Measurements from ENCODE around the gene TSPAN4. TPM values are rescaled to one million over a fixed set of nuclear protein-coding genes. Genes with fewer than 3 reads are reported as not detected.

Gene TSPAN4
- total and polyA plus RNA-seq, 10 of the 15 experiments (the other 5 are each of a cell fraction or from before 2014, with no cell fraction given), result 0.37 to 14.0 (median 8.5) TPM; not detected in 1

DNA sequence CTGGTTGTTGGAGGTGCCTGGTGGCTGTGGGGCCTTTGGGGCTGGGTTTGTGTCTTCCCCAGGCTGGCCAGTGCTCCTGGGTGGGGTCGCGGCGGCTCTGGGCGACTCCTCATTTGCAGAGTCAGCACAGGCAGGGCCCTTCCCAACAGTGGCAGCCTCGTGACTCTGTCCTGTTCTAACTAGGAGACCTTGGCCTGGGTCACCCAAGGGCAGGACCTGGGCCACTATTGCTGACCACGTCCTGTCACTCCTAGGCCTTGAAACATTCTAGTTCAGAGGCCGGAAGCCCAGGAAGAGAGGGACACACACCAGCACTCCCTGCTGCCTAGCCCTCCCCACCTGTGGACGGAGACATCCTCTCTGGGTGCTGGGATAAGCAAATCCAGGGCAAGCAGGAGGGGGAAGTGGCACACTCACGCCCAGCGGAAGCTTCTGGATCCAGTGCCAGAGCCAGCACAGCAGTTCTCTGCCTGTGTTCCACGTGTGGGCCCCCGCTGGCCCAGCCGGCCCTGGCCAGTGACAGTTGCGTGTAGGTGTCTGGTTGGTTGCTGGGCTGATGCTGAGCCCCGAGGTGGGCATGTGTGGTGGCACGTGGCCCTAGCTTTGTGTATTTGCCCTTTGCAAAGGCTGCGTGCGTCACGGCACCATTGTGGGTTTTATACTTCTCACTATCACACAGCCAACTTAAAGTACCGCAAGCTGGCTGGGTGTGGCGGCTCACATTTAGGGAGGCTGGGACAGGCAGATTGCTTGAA is 72.3 kb downstream of the TSPAN4 start (continued):
- TF ChIP-seq, protein P1, sequence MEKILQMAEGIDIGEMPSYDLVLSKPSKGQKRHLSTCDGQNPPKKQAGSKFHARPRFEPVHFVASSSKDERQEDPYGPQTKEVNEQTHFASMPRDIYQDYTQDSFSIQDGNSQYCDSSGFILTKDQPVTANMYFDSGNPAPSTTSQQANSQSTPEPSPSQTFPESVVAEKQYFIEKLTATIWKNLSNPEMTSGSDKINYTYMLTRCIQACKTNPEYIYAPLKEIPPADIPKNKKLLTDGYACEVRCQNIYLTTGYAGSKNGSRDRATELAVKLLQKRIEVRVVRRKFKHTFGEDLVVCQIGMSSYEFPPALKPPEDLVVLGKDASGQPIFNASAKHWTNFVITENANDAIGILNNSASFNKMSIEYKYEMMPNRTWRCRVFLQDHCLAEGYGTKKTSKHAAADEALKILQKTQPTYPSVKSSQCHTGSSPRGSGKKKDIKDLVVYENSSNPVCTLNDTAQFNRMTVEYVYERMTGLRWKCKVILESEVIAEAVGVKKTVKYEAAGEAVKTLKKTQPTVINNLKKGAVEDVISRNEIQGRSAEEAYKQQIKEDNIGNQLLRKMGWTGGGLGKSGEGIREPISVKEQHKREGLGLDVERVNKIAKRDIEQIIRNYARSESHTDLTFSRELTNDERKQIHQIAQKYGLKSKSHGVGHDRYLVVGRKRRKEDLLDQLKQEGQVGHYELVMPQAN (conservative IDR thresholded peaks at IDR 0.05), result no peak
- TF ChIP-seq ZNF24 (IDR thresholded peaks at IDR 0.05) (no peak), HCFC1 (IDR thresholded peaks at IDR 0.05; ENCODE audit: low read length) (no peak), ZNF217 (IDR thresholded peaks at IDR 0.05) (no peak)
- TF ChIP-seq, protein P2, sequence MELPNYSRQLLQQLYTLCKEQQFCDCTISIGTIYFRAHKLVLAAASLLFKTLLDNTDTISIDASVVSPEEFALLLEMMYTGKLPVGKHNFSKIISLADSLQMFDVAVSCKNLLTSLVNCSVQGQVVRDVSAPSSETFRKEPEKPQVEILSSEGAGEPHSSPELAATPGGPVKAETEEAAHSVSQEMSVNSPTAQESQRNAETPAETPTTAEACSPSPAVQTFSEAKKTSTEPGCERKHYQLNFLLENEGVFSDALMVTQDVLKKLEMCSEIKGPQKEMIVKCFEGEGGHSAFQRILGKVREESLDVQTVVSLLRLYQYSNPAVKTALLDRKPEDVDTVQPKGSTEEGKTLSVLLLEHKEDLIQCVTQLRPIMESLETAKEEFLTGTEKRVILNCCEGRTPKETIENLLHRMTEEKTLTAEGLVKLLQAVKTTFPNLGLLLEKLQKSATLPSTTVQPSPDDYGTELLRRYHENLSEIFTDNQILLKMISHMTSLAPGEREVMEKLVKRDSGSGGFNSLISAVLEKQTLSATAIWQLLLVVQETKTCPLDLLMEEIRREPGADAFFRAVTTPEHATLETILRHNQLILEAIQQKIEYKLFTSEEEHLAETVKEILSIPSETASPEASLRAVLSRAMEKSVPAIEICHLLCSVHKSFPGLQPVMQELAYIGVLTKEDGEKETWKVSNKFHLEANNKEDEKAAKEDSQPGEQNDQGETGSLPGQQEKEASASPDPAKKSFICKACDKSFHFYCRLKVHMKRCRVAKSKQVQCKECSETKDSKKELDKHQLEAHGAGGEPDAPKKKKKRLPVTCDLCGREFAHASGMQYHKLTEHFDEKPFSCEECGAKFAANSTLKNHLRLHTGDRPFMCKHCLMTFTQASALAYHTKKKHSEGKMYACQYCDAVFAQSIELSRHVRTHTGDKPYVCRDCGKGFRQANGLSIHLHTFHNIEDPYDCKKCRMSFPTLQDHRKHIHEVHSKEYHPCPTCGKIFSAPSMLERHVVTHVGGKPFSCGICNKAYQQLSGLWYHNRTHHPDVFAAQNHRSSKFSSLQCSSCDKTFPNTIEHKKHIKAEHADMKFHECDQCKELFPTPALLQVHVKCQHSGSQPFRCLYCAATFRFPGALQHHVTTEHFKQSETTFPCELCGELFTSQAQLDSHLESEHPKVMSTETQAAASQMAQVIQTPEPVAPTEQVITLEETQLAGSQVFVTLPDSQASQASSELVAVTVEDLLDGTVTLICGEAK (IDR thresholded peaks at IDR 0.05; ENCODE audit: borderline replicate concordance), result no peak

Small RNA genes lying within 50 kb of the gene (small RNA-seq; reads per million reads assigned to genes)
- not detected for gene SNORA52

Other genes with a start within 250 kb of the TSPAN4 start
Only the 7 nearest of the 21 such genes appear.
- gene SLC25A22, start 44.6 kb upstream of the TSPAN4 start, total RNA-seq (2014; rRNA removed), result 7.5 and 8.3 TPM in 2 replicates
- 3.6 and 3.9 TPM in 2 replicates for gene SLC25A22, start 44.6 kb upstream of the TSPAN4 start, total RNA-seq (2014; rRNA removed; fragmentation: Illumina TruSeq; extraction: Trizol)
- 22.8 and 27.0 TPM in 2 replicates for gene SLC25A22, start 44.6 kb upstream of the TSPAN4 start, total RNA-seq (2021)
- gene SLC25A22, start 44.6 kb upstream of the TSPAN4 start, polyA plus RNA-seq (2011; rRNA removed), result 2.9 and 8.0 TPM in 2 replicates
- 0.68 and 3.3 TPM in 2 replicates for gene SLC25A22, start 44.6 kb upstream of the TSPAN4 start, polyA plus RNA-seq (2014; fragmentation: Illumina TruSeq; extraction: Trizol)
- under 1 TPM; 0.27 to 0.46 TPM for gene SLC25A22, start 44.6 kb upstream of the TSPAN4 start, polyA plus RNA-seq (2014; fragmentation: Nextera tagmentation; extraction: Ambion mirVana)
- gene SLC25A22, start 44.6 kb upstream of the TSPAN4 start, polyA plus RNA-seq (2014; rRNA removed), result 14.8 and 21.1 TPM in 2 replicates
- 10 to 100 TPM; 14.4 to 18.4 TPM for gene SLC25A22, start 44.6 kb upstream of the TSPAN4 start, polyA plus RNA-seq (2016; fragmentation: Nextera tagmentation; extraction: Ambion mirVana)
- gene PIDD1, start 37.6 kb upstream of the TSPAN4 start, total RNA-seq (2014; rRNA removed), result 15.6 and 19.1 TPM in 2 replicates
- 3.8 and 4.0 TPM in 2 replicates for gene PIDD1, start 37.6 kb upstream of the TSPAN4 start, total RNA-seq (2014; rRNA removed; fragmentation: Illumina TruSeq; extraction: Trizol)
- 33.7 and 42.0 TPM in 2 replicates for gene PIDD1, start 37.6 kb upstream of the TSPAN4 start, total RNA-seq (2021)
- 2.8 and 8.0 TPM in 2 replicates for gene PIDD1, start 37.6 kb upstream of the TSPAN4 start, polyA plus RNA-seq (2011; rRNA removed)
- 0.54 and 2.1 TPM in 2 replicates for gene PIDD1, start 37.6 kb upstream of the TSPAN4 start, polyA plus RNA-seq (2014; fragmentation: Illumina TruSeq; extraction: Trizol)
- gene PIDD1, start 37.6 kb upstream of the TSPAN4 start, polyA plus RNA-seq (2014; fragmentation: Nextera tagmentation; extraction: Ambion mirVana), result under 1 TPM; 0.11 to 0.84 TPM
- 52.2 and 64.4 TPM in 2 replicates for gene PIDD1, start 37.6 kb upstream of the TSPAN4 start, polyA plus RNA-seq (2014; rRNA removed)
- gene PIDD1, start 37.6 kb upstream of the TSPAN4 start, polyA plus RNA-seq (2016; fragmentation: Nextera tagmentation; extraction: Ambion mirVana), result 10 to 100 TPM; 52.6 to 53.6 TPM
- gene RPLP2, start 32.9 kb upstream of the TSPAN4 start, total RNA-seq (2014; rRNA removed), result 1,170 and 1,176 TPM in 2 replicates
- gene RPLP2, start 32.9 kb upstream of the TSPAN4 start, total RNA-seq (2014; rRNA removed; fragmentation: Illumina TruSeq; extraction: Trizol), result 1,135 and 1,241 TPM in 2 replicates
- 3,558 and 3,573 TPM in 2 replicates for gene RPLP2, start 32.9 kb upstream of the TSPAN4 start, total RNA-seq (2021)
- 443 and 711 TPM in 2 replicates for gene RPLP2, start 32.9 kb upstream of the TSPAN4 start, polyA plus RNA-seq (2011; rRNA removed)
- gene RPLP2, start 32.9 kb upstream of the TSPAN4 start, polyA plus RNA-seq (2014; fragmentation: Illumina TruSeq; extraction: Trizol), result 125 and 488 TPM in 2 replicates
- 1,000 to 10,000 TPM; 1,446 to 3,075 TPM for gene RPLP2, start 32.9 kb upstream of the TSPAN4 start, polyA plus RNA-seq (2014; fragmentation: Nextera tagmentation; extraction: Ambion mirVana)
- gene RPLP2, start 32.9 kb upstream of the TSPAN4 start, polyA plus RNA-seq (2014; rRNA removed), result 1,595 and 1,805 TPM in 2 replicates
- gene RPLP2, start 32.9 kb upstream of the TSPAN4 start, polyA plus RNA-seq (2016; fragmentation: Nextera tagmentation; extraction: Ambion mirVana), result 1,000 to 10,000 TPM; 1,515 to 1,516 TPM
- gene PNPLA2, start 23.9 kb upstream of the TSPAN4 start, total RNA-seq (2014; rRNA removed), result 9.3 and 9.8 TPM in 2 replicates
- 2.5 and 4.2 TPM in 2 replicates for gene PNPLA2, start 23.9 kb upstream of the TSPAN4 start, total RNA-seq (2014; rRNA removed; fragmentation: Illumina TruSeq; extraction: Trizol)
- 33.4 and 34.0 TPM in 2 replicates for gene PNPLA2, start 23.9 kb upstream of the TSPAN4 start, total RNA-seq (2021)
- gene PNPLA2, start 23.9 kb upstream of the TSPAN4 start, polyA plus RNA-seq (2011; rRNA removed), result 1.7 and 5.1 TPM in 2 replicates
- 1.5 and 6.4 TPM in 2 replicates for gene PNPLA2, start 23.9 kb upstream of the TSPAN4 start, polyA plus RNA-seq (2014; fragmentation: Illumina TruSeq; extraction: Trizol)
- gene PNPLA2, start 23.9 kb upstream of the TSPAN4 start, polyA plus RNA-seq (2014; fragmentation: Nextera tagmentation; extraction: Ambion mirVana), result under 1 TPM; 0.19 to 0.62 TPM
- gene PNPLA2, start 23.9 kb upstream of the TSPAN4 start, polyA plus RNA-seq (2014; rRNA removed), result 18.3 and 26.5 TPM in 2 replicates
- 10 to 100 TPM; 15.5 to 16.1 TPM for gene PNPLA2, start 23.9 kb upstream of the TSPAN4 start, polyA plus RNA-seq (2016; fragmentation: Nextera tagmentation; extraction: Ambion mirVana)
- 19.2 and 20.1 TPM in 2 replicates for gene CRACR2B, start 14.9 kb upstream of the TSPAN4 start, total RNA-seq (2014; rRNA removed)
- 3.0 and 3.7 TPM in 2 replicates for gene CRACR2B, start 14.9 kb upstream of the TSPAN4 start, total RNA-seq (2014; rRNA removed; fragmentation: Illumina TruSeq; extraction: Trizol)
- 29.6 and 32.6 TPM in 2 replicates for gene CRACR2B, start 14.9 kb upstream of the TSPAN4 start, total RNA-seq (2021)
- gene CRACR2B, start 14.9 kb upstream of the TSPAN4 start, polyA plus RNA-seq (2011; rRNA removed), result 3.3 and 8.8 TPM in 2 replicates
- 0.43 and 4.4 TPM in 2 replicates for gene CRACR2B, start 14.9 kb upstream of the TSPAN4 start, polyA plus RNA-seq (2014; fragmentation: Illumina TruSeq; extraction: Trizol)
- gene CRACR2B, start 14.9 kb upstream of the TSPAN4 start, polyA plus RNA-seq (2014; fragmentation: Nextera tagmentation; extraction: Ambion mirVana), result under 1 TPM; 0.10 to 0.31 TPM
- gene CRACR2B, start 14.9 kb upstream of the TSPAN4 start, polyA plus RNA-seq (2014; rRNA removed), result 33.7 and 44.0 TPM in 2 replicates
- 10 to 100 TPM; 16.6 to 17.0 TPM for gene CRACR2B, start 14.9 kb upstream of the TSPAN4 start, polyA plus RNA-seq (2016; fragmentation: Nextera tagmentation; extraction: Ambion mirVana)
- 26.2 and 37.1 TPM in 2 replicates for gene CD151, start 9.9 kb upstream of the TSPAN4 start, total RNA-seq (2014; rRNA removed)
- gene CD151, start 9.9 kb upstream of the TSPAN4 start, total RNA-seq (2014; rRNA removed; fragmentation: Illumina TruSeq; extraction: Trizol), result 11.1 and 17.6 TPM in 2 replicates
- 28.6 and 31.7 TPM in 2 replicates for gene CD151, start 9.9 kb upstream of the TSPAN4 start, total RNA-seq (2021)
- gene CD151, start 9.9 kb upstream of the TSPAN4 start, polyA plus RNA-seq (2011; rRNA removed), result 19.9 and 39.6 TPM in 2 replicates
- 1.5 and 9.4 TPM in 2 replicates for gene CD151, start 9.9 kb upstream of the TSPAN4 start, polyA plus RNA-seq (2014; fragmentation: Illumina TruSeq; extraction: Trizol)
- gene CD151, start 9.9 kb upstream of the TSPAN4 start, polyA plus RNA-seq (2014; fragmentation: Nextera tagmentation; extraction: Ambion mirVana), result 1 to 10 TPM in 1 of 2 experiments, under 1 TPM in 1; 0.52 to 1.4 TPM
- 40.1 and 41.7 TPM in 2 replicates for gene CD151, start 9.9 kb upstream of the TSPAN4 start, polyA plus RNA-seq (2014; rRNA removed)
- gene CD151, start 9.9 kb upstream of the TSPAN4 start, polyA plus RNA-seq (2016; fragmentation: Nextera tagmentation; extraction: Ambion mirVana), result 10 to 100 TPM in 1 of 2 experiments, 1 to 10 TPM in 1; 9.4 to 11.7 TPM
- gene POLR2L, start 323 bp upstream of the TSPAN4 start, total RNA-seq (2014; rRNA removed), result 366 and 432 TPM in 2 replicates
- gene POLR2L, start 323 bp upstream of the TSPAN4 start, total RNA-seq (2014; rRNA removed; fragmentation: Illumina TruSeq; extraction: Trizol), result 60.2 and 68.7 TPM in 2 replicates
- gene POLR2L, start 323 bp upstream of the TSPAN4 start, total RNA-seq (2021), result 133 and 137 TPM in 2 replicates
- 13.7 and 44.2 TPM in 2 replicates for gene POLR2L, start 323 bp upstream of the TSPAN4 start, polyA plus RNA-seq (2011; rRNA removed)
- 2.2 and 23.1 TPM in 2 replicates for gene POLR2L, start 323 bp upstream of the TSPAN4 start, polyA plus RNA-seq (2014; fragmentation: Illumina TruSeq; extraction: Trizol)
- 100 to 1,000 TPM in 1 of 2 experiments, 10 to 100 TPM in 1; 68.8 to 117 TPM for gene POLR2L, start 323 bp upstream of the TSPAN4 start, polyA plus RNA-seq (2014; fragmentation: Nextera tagmentation; extraction: Ambion mirVana)
- 318 and 463 TPM in 2 replicates for gene POLR2L, start 323 bp upstream of the TSPAN4 start, polyA plus RNA-seq (2014; rRNA removed)
- gene POLR2L, start 323 bp upstream of the TSPAN4 start, polyA plus RNA-seq (2016; fragmentation: Nextera tagmentation; extraction: Ambion mirVana), result 100 to 1,000 TPM; 439 to 497 TPM